NB4 (cell line): ENCODE measurements around the gene PRIMA1.

ENCODE experiments used
- DNase-seq: peaks from one replicate; pipeline ENCODE4 v3.0.0; 2010; ENCODE audit warnings: low read depth
- H3K4me3 ChIP-seq: one replicate; pipeline ENCODE4 v1.5.1; 2011; ENCODE audit warnings: mild to moderate bottlenecking, low read depth, low read length, moderate library complexity
- MYC ChIP-seq: IDR thresholded peaks from 2 replicates; pipeline ENCODE4 v1.6.1; 2011; ENCODE audit warnings: low read depth, low read length
- POLR2A ChIP-seq: IDR thresholded peaks from 2 replicates; pipeline ENCODE4 v1.6.1; 2011; ENCODE audit warnings: mild to moderate bottlenecking; ENCODE audit not compliant: insufficient read length; ENCODE audit errors: extremely low read depth
- TF ChIP-seq, protein P1 (sequence below): IDR thresholded peaks from 2 replicates; pipeline ENCODE4 v1.6.1; 2011; ENCODE audit warnings: low read depth, low read length
- TF ChIP-seq, protein P2 (sequence below): IDR thresholded peaks from one replicate; pipeline ENCODE4 v1.5.1; 2012; ENCODE audit warnings: low read depth, low read length

PRIMA1 gene

DNA sequence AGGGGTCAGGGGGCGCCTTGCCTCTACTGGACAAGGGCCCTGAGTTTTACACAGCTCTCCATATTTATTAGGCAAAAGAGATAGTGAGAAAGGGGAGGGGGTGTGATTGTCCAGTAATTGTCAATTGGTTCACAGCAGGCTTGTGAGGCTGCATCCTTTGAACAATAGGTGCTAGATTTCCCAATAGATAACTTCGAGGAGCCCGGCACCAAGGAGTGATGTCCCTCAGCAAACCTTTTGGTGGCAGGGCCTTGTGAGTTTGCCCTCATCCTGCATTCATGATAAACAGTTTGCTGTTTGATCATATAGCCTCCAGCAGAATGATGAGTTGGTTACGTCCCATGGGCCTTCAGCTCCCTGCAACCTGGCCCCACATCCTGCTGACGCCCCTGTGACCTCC lies 2.7 kb upstream of the PRIMA1 start:
- no peak overlapping the region for H3K4me3 ChIP-seq
- no peak for DNase-seq
- TF ChIP-seq, protein P1, sequence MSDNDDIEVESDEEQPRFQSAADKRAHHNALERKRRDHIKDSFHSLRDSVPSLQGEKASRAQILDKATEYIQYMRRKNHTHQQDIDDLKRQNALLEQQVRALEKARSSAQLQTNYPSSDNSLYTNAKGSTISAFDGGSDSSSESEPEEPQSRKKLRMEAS: no peak

DNA sequence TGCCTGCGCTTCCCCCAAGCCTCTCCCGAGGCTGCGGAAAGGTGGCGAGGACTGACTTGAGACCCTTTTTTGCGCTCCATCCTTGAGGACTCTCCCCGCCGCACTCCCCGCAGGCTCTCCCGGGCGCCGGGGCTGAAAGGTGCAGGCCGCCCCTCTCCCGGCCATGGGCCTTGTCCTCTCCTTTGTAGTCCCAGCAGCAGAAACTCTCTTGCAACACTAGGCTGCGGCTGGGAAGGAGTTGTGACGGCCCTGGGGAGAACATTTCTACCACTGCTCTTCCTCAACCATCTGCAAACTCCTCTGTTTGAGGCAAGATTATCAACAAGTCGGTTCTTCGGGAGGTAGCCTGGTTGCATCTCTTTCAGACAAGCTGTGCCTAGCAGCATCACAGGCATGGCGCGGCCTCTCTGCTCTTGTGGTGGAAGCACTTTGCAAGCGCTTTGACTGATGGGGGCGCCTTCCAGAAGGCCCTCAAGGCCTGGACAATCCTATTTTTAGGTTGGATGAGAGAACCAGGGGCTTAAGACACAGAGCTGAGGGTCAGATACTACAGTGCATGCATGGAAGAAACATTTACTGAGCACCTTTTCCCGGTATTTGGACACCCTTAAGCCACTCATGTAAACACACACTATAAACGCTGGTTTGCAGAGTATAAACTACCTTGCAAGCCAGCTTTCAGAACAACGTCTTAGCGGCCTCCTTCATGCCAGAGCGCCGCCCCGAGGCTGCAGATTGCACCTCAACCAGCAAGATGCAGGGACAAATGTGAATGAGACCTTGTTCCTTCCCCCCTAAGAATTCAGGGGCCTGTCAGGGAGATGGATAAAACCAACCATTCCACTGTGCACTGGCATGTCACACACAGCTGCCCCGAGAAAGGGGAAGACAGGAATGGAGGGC lies 1.2 kb upstream of the PRIMA1 start:
- DNase-seq: peak; percentile 7
- no peak overlapping the region for H3K4me3 ChIP-seq
- TF ChIP-seq, protein P2, sequence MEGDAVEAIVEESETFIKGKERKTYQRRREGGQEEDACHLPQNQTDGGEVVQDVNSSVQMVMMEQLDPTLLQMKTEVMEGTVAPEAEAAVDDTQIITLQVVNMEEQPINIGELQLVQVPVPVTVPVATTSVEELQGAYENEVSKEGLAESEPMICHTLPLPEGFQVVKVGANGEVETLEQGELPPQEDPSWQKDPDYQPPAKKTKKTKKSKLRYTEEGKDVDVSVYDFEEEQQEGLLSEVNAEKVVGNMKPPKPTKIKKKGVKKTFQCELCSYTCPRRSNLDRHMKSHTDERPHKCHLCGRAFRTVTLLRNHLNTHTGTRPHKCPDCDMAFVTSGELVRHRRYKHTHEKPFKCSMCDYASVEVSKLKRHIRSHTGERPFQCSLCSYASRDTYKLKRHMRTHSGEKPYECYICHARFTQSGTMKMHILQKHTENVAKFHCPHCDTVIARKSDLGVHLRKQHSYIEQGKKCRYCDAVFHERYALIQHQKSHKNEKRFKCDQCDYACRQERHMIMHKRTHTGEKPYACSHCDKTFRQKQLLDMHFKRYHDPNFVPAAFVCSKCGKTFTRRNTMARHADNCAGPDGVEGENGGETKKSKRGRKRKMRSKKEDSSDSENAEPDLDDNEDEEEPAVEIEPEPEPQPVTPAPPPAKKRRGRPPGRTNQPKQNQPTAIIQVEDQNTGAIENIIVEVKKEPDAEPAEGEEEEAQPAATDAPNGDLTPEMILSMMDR: peak; percentile 8
- no peak for TF ChIP-seq POLR2A

DNA sequence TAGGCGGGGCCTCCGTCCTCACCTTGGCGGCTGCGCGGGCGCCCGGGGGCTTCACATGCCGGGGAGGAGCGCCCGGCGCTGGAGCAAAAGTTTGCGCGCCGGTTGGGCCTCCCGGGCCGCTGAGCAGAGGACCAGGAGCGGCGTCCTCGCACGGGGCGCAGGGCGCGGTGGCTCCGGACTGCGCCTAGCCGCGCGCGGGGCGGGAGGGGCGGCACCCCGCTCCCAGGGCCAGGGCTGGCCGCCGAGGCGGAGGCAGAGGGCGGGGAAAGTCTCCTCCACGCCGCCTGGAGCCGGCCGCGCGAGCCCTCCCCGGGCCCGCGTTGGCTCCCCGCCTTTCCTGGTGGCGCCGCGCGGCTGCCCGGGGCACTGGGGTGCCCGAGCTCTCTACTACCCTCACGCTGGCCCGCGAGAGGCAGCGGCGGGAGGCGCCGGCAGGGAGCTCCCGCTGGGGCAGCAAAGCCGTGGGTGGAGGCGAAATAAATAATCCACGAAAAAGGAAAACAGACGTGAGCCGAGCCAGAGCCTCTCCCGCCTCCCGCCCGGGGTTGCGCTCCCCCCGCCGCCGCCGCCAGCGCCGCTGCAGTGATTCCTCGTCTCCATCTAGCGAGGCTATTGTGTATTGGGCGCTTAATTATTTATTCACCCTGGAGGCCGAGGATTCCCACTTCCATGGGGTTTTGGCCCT lies 400 bp upstream of the PRIMA1 start:
- no peak for DNase-seq
- no peak overlapping the region for H3K4me3 ChIP-seq
- TF ChIP-seq, protein P1: no peak
- no peak for TF ChIP-seq POLR2A

DNA sequence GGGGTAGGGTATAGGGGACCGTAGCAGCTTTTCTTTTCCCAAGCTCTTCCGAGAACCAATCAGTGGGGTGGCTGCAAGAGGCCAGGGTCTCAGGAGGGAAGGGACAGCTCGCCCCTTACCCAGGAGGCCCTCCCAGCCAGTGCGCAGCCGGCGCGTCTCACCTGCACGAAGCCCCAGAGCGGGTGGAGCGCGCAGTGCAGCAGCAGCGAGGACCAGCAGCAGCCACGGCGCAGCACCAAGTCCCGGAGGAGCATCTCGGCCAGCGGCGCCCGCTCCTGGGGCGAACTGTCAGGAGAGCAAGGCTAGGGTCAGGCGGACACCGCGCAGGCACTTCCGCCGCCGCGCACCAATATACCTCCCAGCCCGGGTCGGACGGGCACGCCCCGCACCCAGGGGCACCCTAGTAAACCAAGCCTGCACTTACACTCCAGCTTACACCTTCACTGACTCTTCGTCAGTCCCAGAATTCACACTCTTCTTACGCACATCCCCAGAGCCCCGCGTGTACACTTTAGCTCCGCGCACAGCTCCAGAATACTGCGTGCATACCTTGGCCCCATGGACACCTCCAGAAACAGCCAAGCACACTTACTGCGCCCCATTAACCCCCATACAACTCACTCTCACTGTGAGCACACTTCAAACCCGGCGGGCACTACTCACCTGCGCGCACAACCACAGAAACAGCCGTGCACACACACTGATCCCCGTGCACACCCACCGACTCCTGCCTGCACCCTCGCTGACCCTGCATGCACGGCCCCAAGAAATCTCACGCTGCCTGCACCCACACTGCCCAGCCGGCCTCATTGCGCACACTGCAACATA lies 606 bp downstream of the PRIMA1 start:
- TF ChIP-seq, protein P2: no peak
- no peak for TF ChIP-seq POLR2A
- no peak for TF ChIP-seq MYC
- TF ChIP-seq, protein P1: no peak
- H3K4me3 ChIP-seq: no peak overlapping the region
- DNase-seq: no peak

DNA sequence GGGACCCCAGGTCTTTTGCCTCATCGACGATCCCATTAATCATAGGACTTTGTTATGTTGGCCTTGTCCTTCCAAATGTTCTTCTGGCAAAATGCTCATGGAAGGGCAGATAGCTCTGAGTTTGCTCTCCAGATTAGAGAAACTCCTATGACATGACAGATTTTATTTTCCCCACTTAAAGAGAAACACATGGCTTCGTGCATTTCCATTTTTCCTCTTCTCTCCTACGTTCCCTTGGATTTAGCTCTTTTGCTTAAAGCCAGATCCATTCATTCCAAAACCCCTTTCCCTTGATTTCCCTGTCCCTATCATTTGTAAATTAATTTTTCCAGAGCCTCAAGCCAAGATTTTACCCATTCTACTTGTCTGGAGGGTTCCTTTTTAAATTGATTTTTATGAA lies 2.9 kb downstream of the PRIMA1 start:
- no peak overlapping the region for H3K4me3 ChIP-seq
- no peak for DNase-seq
- no peak for TF ChIP-seq POLR2A
- TF ChIP-seq MYC: no peak
- TF ChIP-seq, protein P2: no peak
- TF ChIP-seq, protein P1: no peak

DNA sequence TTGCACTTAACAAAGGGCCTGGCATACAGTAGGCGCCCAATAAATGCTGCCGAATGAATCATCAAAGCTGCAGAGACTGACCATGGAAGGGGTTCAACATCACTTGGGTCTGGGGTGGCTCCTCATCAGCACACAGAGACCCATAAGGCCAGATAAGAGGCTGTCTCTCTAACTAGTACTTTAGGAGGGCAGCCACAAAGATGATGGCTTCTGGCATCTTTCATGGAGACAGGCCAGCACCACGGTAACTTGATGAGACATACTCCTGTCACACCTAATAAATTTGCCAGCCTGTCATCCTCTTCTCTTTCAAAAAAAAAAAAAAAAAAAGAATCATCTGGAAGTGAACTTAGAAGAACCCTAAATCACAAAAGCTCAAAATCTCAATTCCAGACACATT lies 3.4 kb downstream of the PRIMA1 start:
- no peak for TF ChIP-seq MYC
- TF ChIP-seq POLR2A: no peak
- TF ChIP-seq, protein P1: no peak
- TF ChIP-seq, protein P2: no peak
- H3K4me3 ChIP-seq: no peak overlapping the region
- DNase-seq: no peak
